VCaP (cell line): Measurements from ENCODE around the gene KCNMA1.

ENCODE experiments used
- H3K27ac ChIP-seq: fragments of 450-650 bp; 2 replicates; pipeline ENCODE4 v1.5.1; 2017
- CTCF ChIP-seq: fragments of 450-650 bp; conservative IDR thresholded peaks from 2 replicates; pipeline ENCODE4 v1.5.1; 2017; ENCODE audit warnings: mild to moderate bottlenecking, moderate library complexity

Gene KCNMA1

GRCh38 chr10:77071001-77071511 lies 566.6 kb downstream of the KCNMA1 start:
- no peak overlapping the region for H3K27ac ChIP-seq
- TF ChIP-seq CTCF, result no peak

DNA sequence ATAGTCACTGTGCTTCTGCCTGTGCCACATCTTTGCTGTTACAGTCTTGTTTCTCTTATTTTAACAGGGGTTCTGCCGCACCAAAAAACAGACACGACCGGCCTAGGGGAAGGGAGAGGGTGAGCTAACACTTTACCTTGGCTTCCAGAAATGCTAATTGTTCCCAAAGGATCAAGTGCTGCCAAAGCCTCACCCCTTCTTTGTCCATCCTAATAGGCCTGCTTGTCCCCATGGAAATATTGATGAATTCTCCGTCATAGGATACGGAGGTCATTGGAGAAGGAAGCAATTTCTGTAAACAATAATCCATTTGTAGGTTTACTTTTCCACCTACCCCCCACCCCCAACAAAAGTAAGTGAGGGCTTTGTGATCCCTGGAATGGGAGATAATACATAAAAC lies 567.3 kb downstream of the KCNMA1 start:
- H3K27ac ChIP-seq, result no peak overlapping the region
- TF ChIP-seq CTCF, result no peak

- no peak overlapping the region for H3K27ac ChIP-seq
- no peak for TF ChIP-seq CTCF
Measured at GRCh38 chr10:77068969-77069368, 568.6 kb downstream of the KCNMA1 start.

DNA sequence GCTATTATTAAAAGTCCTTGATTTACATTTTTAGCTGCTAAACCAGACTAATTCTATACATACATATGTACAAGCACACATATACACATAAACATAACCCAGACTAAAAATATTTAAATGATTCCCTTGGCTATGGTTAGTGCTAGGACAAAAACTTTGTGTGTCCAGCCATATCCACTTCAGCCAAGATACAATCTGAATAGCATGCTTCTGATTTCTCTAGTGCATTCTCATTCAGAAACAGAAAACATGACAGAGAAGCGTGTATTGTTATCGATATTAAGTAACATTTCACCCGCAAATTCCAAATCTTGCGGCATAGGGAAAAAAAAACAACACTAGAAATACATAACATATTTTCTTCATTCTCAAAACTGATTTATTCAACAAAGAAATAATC lies 569.3 kb downstream of the KCNMA1 start:
- H3K27ac ChIP-seq, result no peak overlapping the region
- no peak for TF ChIP-seq CTCF

GRCh38 chr10:77062381-77062780 lies 575.2 kb downstream of the KCNMA1 start:
- TF ChIP-seq CTCF, result no peak
- no peak overlapping the region for H3K27ac ChIP-seq

DNA sequence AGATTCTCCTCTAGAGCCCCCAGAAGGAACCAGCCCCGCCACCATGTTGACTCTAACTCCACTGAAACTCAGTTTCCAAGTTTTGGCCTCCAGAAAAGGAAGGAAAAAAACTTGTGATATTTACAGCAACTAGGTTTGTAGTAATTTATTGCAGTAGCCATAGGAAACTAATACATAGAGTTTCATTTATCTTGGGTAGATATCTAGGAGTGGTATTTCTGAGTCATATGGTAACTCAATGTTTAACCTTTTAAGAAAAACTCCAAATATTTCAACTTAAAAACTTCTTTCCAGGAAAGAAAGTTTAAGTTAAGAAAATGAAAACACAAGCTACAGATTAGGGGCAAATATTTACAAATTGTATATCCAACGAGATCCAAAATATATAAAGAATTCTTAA lies 576.7 kb downstream of the KCNMA1 start:
- TF ChIP-seq CTCF, result no peak
- no peak overlapping the region for H3K27ac ChIP-seq

- TF ChIP-seq CTCF, result no peak
Measured at GRCh38 chr10:77056650-77057049, 581.0 kb downstream of the KCNMA1 start.

More at GRCh38 chr10:77056650-77057049, 581.0 kb downstream of the KCNMA1 start:
- no peak overlapping the region for H3K27ac ChIP-seq
